BE2C (cell line): ENCODE measurements around the gene FMNL2.

Experiments used
- DNase-seq: peaks from one replicate; pipeline ENCODE4 v3.0.0-alpha.2; 2020
- H3K27me3 ChIP-seq: fragments of 250-450 bp; sonication (Bioruptor Pico); 2 replicates; pipeline ENCODE4 v1.5.1; 2020; ENCODE audit warnings: mild to moderate bottlenecking
- H3K36me3 ChIP-seq: fragments of 250-450 bp; sonication (Bioruptor Pico); 2 replicates; pipeline ENCODE4 v1.5.1; 2020; ENCODE audit warnings: mild to moderate bottlenecking
- H3K4me1 ChIP-seq: fragments of 250-450 bp; sonication (Bioruptor Pico); 2 replicates; pipeline ENCODE4 v1.5.1; 2020
- H3K4me3 ChIP-seq: 2 replicates; pipeline ENCODE4 v1.5.1; 2011; ENCODE audit warnings: low read depth, low read length
- H3K9me3 ChIP-seq: fragments of 250-450 bp; sonication (Bioruptor Pico); 2 replicates; pipeline ENCODE4 v1.5.1; 2020
- TF ChIP-seq, protein P1 (sequence below): IDR thresholded peaks from 2 replicates; pipeline ENCODE4 v1.5.1; 2012; ENCODE audit warnings: mild to moderate bottlenecking, low read depth, low read length

The FMNL2 gene

GRCh38 chr2:152627351-152627957, 292.5 kb downstream of the FMNL2 start:
- DNase-seq = no peak
- Histone ChIP-seq H3K4me1 (no peaks in the 10 kb centered on the region), H3K27me3 (no peaks in the 10 kb centered on the region), H3K9me3 (no peaks in the 10 kb centered on the region), H3K4me3 (no peak overlapping the region), H3K36me3 (no peaks in the 10 kb centered on the region)
- TF ChIP-seq, protein P1, sequence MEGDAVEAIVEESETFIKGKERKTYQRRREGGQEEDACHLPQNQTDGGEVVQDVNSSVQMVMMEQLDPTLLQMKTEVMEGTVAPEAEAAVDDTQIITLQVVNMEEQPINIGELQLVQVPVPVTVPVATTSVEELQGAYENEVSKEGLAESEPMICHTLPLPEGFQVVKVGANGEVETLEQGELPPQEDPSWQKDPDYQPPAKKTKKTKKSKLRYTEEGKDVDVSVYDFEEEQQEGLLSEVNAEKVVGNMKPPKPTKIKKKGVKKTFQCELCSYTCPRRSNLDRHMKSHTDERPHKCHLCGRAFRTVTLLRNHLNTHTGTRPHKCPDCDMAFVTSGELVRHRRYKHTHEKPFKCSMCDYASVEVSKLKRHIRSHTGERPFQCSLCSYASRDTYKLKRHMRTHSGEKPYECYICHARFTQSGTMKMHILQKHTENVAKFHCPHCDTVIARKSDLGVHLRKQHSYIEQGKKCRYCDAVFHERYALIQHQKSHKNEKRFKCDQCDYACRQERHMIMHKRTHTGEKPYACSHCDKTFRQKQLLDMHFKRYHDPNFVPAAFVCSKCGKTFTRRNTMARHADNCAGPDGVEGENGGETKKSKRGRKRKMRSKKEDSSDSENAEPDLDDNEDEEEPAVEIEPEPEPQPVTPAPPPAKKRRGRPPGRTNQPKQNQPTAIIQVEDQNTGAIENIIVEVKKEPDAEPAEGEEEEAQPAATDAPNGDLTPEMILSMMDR = peak; percentile 52

DNA sequence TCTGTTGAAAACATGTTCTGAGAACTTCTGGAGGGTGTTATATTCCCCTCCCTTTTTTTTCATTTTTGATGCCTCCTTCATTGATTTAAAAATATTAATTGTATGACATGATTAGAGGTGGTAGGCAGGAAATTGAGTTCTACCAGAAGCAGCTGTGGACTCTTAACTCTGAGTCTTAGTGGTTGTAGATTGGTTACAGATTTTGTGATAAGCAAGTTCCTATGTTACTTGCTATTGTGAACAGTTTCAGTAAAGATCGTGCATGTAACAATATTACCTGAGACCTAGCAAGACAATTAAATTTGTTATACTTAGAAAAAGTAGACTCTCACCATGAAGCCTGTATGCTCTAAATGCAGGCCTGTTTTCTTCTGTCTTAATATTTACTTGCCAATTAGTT, 294.2 kb downstream of the FMNL2 start:
- no peak for DNase-seq
- H3K4me3 ChIP-seq = no peak overlapping the region
- TF ChIP-seq, protein P1 = no peak
- H3K36me3 ChIP-seq = no peaks in the 10 kb centered on the region
- no peaks in the 10 kb centered on the region for H3K9me3 ChIP-seq
- H3K4me1 ChIP-seq = no peaks in the 10 kb centered on the region
- H3K27me3 ChIP-seq = no peaks in the 10 kb centered on the region

- Histone ChIP-seq H3K27me3 (no peaks in the 10 kb centered on the region), H3K4me3 (no peak overlapping the region), H3K4me1 (no peaks in the 10 kb centered on the region), H3K9me3 (no peaks in the 10 kb centered on the region), H3K36me3 (no peaks in the 10 kb centered on the region)
- TF ChIP-seq, protein P1 = no peak
- DNase-seq = no peak
These were observed 295.5 kb downstream of the FMNL2 start for GRCh38 chr2:152630466-152630865.

GRCh38 chr2:152632736-152633135, 297.8 kb downstream of the FMNL2 start:
- no peak overlapping the region for H3K4me3 ChIP-seq
- H3K27me3 ChIP-seq = no peaks in the 10 kb centered on the region
- no peak for DNase-seq
- H3K9me3 ChIP-seq = no peaks in the 10 kb centered on the region
- no peaks in the 10 kb centered on the region for H3K4me1 ChIP-seq
- TF ChIP-seq, protein P1 = no peak
- no peaks in the 10 kb centered on the region for H3K36me3 ChIP-seq

- Histone ChIP-seq H3K4me1 (no peaks in the 10 kb centered on the region), H3K9me3 (no peaks in the 10 kb centered on the region), H3K36me3 (no peaks in the 10 kb centered on the region), H3K27me3 (no peaks in the 10 kb centered on the region), H3K4me3 (no peak overlapping the region)
- peak; percentile 49 for DNase-seq
- TF ChIP-seq, protein P1 = peak; percentile 66
These were observed 300.8 kb downstream of the FMNL2 start for GRCh38 chr2:152635635-152636298.

- Histone ChIP-seq H3K4me1 (no peaks in the 10 kb centered on the region), H3K4me3 (no peak overlapping the region), H3K9me3 (no peaks in the 10 kb centered on the region), H3K27me3 (no peaks in the 10 kb centered on the region), H3K36me3 (no peaks in the 10 kb centered on the region)
- TF ChIP-seq, protein P1 = no peak
- no peak for DNase-seq
These were observed 302.3 kb downstream of the FMNL2 start for GRCh38 chr2:152637251-152637650.
